Thyroid gland (tissue), 4 donors: Measurements from ENCODE around the gene XRN2. TPM values are rescaled to one million over a fixed set of nuclear protein-coding genes. Genes with fewer than 3 reads are reported as not detected.
"Not testable (repeated sequence)": the region's sequence is repeated elsewhere in the genome, so short reads cannot be mapped to it uniquely, and the experiment has no call there.

Experiments used
- DNase-seq, 2 donors: peaks; one replicate each; pipeline ENCODE4 v3.0.0-alpha.2; 2019
- H3K27ac ChIP-seq, 3 donors: fragments of 200-600 bp; sonication (generic); 1 replicate in 2 of 3; 2 replicates in 1 of 3; pipeline ENCODE4 v1.5.1; 2016 to 2019; ENCODE audit warnings: mild to moderate bottlenecking in 1 of 3, moderate library complexity in 1 of 3
- H3K27me3 ChIP-seq: fragments of 200-600 bp; sonication (generic); one replicate; pipeline ENCODE4 v1.5.1; 2019
- H3K36me3 ChIP-seq, 2 donors: fragments of 200-600 bp; sonication (generic); one replicate each; pipeline ENCODE4 v1.5.1; 2016 to 2019
- H3K4me1 ChIP-seq, 2 donors: fragments of 200-600 bp; sonication (generic); one replicate each; pipeline ENCODE4 v1.5.1; 2017 to 2019
- H3K4me3 ChIP-seq, 3 donors: fragments of 200-600 bp; sonication (generic); replicated peaks in 1 of 3; 1 replicate in 2 of 3; 2 replicates in 1 of 3; pipeline ENCODE4 v1.5.1; 2016; ENCODE audit warnings: mild to moderate bottlenecking in 1 of 3
- H3K9me3 ChIP-seq: fragments of 200-600 bp; sonication (generic); one replicate; pipeline ENCODE4 v1.5.1; 2017
- CTCF ChIP-seq, 6 experiments: fragments of 200-600 bp in 3 of 6; fragments of 450-650 bp in 3 of 6; sonication (generic) in 3 of 6; IDR thresholded peaks; one replicate each; pipeline ENCODE4 v1.5.1; 2016 to 2019; ENCODE audit warnings: antibody characterized with exemption in 6 of 6, mild to moderate bottlenecking in 2 of 6, inconsistent platforms in 1 of 6, moderate library complexity in 1 of 6
- POLR2A ChIP-seq, 2 donors: fragments of 450-650 bp; IDR thresholded peaks; one replicate each; pipeline ENCODE4 v1.6.1; 2017; ENCODE audit warnings: antibody characterized with exemption in 2 of 2, mild to moderate bottlenecking in 2 of 2, moderate library complexity in 1 of 2
- WGBS, 2 donors: methylation state at CpG; one replicate each; pipeline ENCODE4 v1.1.5; 2017; 5-methylcytosine and 5-hydroxymethylcytosine counted together
- intact Hi-C: fragments of 100-400 bp; cut with DNase I; formaldehyde crosslinking; loops from one replicate; pipeline ENCODE4 v1.15.1; 2023
- total RNA-seq, 4 donors: library from RNA; depleted of rRNA; stranded (reverse); fragments of >200 nt; gene quantifications; one replicate each; pipeline ENCODE4 v1.2.3, GENCODE V29; 2016

Gene XRN2
- total RNA-seq, 4 donors from 2014 or later, result 76.7 to 87.5 (median 80.1) TPM

- Histone ChIP-seq H3K27ac (no peak overlapping the region), H3K9me3 (no peaks in the 10 kb centered on the region), H3K36me3 (peaks cover 8 to 25% of the 10 kb centered on the region in 2 donors), H3K27me3 (no peaks in the 10 kb centered on the region), H3K4me1 (peaks cover 3 to 11% of the 10 kb centered on the region in 2 donors), H3K4me3 (no peak overlapping the region)
- 92 to 98% methylated on average over 6 of the region's 6 CpGs for WGBS, 2 donors
- intact Hi-C loops, result no loop called here
- TF ChIP-seq CTCF (IDR thresholded peaks at IDR 0.05) (no peak), POLR2A (IDR thresholded peaks at IDR 0.05) (no peak)
- no peak for DNase-seq
Observed at GRCh38 chr20:21364413-21364812, 61.3 kb downstream of the XRN2 start.

DNA sequence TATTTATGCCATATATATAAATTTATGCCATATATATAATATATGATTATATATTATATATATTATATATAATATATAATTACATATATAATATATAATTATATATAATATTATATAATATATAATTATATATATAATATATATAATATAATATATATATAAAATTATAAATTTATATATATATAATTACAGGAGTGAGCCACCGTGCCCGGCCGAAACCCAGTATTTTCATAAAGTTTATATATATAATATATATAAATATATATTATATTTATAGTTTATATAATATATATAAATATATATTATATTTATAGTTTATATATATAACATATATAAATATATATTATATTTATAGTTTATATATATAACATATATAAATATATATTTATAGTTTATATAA, 62.6 kb downstream of the XRN2 start:
- Histone ChIP-seq H3K9me3 (no peaks in the 10 kb centered on the region), H3K27ac (no peak overlapping the region), H3K27me3 (no peaks in the 10 kb centered on the region), H3K4me3 (no peak overlapping the region), H3K4me1 (peaks cover 0 to 8% of the 10 kb centered on the region in 2 donors), H3K36me3 (peaks cover 6 to 22% of the 10 kb centered on the region in 2 donors)
- 96 to 97% methylated on average over 3 of the region's 3 CpGs for whole genome bisulfite sequencing, 2 donors
- DNase-seq, result no peak
- TF ChIP-seq POLR2A (IDR thresholded peaks at IDR 0.05) (no peak), CTCF (IDR thresholded peaks at IDR 0.05) (no peak)
- intact Hi-C loops, result no loop called here

DNA sequence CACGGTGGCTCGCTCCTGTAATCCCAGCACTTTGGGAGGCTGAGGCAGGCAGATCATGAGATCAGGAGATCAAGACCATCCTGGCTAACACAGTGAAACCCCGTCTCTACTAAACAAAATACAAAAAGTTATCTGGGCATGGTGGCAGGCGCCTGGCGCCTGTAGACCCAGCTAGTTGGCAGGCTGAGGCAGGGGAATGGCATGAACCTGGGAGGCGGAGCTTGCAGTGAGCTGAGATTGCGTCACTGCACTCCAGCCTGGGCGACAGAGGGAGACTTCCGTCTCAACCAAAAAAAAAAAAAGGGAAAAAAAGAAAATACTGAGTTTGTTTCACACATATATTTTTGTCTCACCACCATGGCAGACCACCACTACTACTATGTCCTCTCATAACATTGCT, 63.1 kb downstream of the XRN2 start:
- DNase-seq, H3K27me3 ChIP-seq, H3K9me3 ChIP-seq, H3K4me1 ChIP-seq, H3K27ac ChIP-seq, H3K4me3 ChIP-seq, intact Hi-C loops: not testable (repeated sequence)
- 90% methylated on average over 9 of the region's 9 CpGs for WGBS, 2 donors
- peaks cover 6 to 22% of the 10 kb centered on the region in 2 donors for H3K36me3 ChIP-seq

- Histone ChIP-seq H3K4me1 (no peaks in the 10 kb centered on the region), H3K27ac (no peak overlapping the region), H3K4me3 (no peak overlapping the region), H3K36me3 (peaks cover 0 to 22% of the 10 kb centered on the region in 2 donors), H3K27me3 (no peaks in the 10 kb centered on the region), H3K9me3 (no peaks in the 10 kb centered on the region)
- TF ChIP-seq CTCF (IDR thresholded peaks at IDR 0.05) (no peak), POLR2A (IDR thresholded peaks at IDR 0.05) (no peak)
- 45% methylated on average over 2 of the region's 2 CpGs for WGBS, 2 donors
- DNase-seq, result no peak
- intact Hi-C loops, result no loop called here
Observed at GRCh38 chr20:21368791-21369190, 65.7 kb downstream of the XRN2 start.

DNA sequence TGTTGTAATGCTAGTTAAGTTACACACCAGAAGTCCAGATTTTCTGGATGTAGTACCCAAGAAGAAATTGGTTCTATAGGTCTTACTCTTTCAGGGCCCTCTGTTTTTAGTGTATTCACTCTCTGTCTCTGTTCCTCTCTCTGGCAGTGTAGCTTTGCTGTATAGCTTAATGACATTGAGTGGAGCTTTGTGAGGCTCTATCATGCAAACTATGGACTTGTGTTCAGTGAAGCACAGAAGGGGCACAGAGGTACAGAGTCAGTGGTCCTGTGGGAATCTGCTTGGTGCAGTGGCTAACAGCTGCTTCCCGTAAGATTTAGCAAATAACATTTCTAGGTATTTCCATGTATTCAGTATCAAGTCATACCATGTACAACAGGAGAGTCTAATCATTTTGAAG, 68.1 kb downstream of the XRN2 start:
- intact Hi-C loops, result no loop called here
- WGBS, 2 donors, result 94 to 100% methylated on average over 1 of the region's 1 CpG
- H3K36me3 ChIP-seq, result peaks cover 0 to 21% of the 10 kb centered on the region in 2 donors

More for the DNA sequence above, 68.1 kb downstream of the XRN2 start:
- TF ChIP-seq POLR2A (IDR thresholded peaks at IDR 0.05), result no peak
- TF ChIP-seq CTCF (IDR thresholded peaks at IDR 0.05), result no peak
- no peak overlapping the region for H3K27ac ChIP-seq
- no peaks in the 10 kb centered on the region for H3K9me3 ChIP-seq
- H3K27me3 ChIP-seq, result no peaks in the 10 kb centered on the region
- H3K4me3 ChIP-seq, result no peak overlapping the region
- DNase-seq, result no peak
- H3K4me1 ChIP-seq, result no peaks in the 10 kb centered on the region
